ENCODE results near the gene MAPKBP1. TPM values are rescaled to one million over a fixed set of nuclear protein-coding genes. Genes with fewer than 3 reads are reported as not detected.

The MAPKBP1 gene
- total RNA-seq, 1 donor from 2014 or later: 28.9 TPM

GRCh38 chr15:41839781-41840491, 65.7 kb downstream of the MAPKBP1 start:
- no peak for DNase-seq (ENCODE audit: low spot score, unreplicated experiment)
- no peak for TF ChIP-seq CTCF (IDR thresholded peaks at IDR 0.05; ENCODE audit: unreplicated experiment)
- Mint-ChIP-seq H3K36me3 (ENCODE audit: insufficient read depth) (peaks cover 7% of the 10 kb centered on the region), H3K4me1 (ENCODE audit: low read depth) (no peaks in the 10 kb centered on the region), H3K4me3 (ENCODE audit: low read depth) (no peak overlapping the region), H3K27ac (no peak overlapping the region), H3K27me3 (no peaks in the 10 kb centered on the region), H3K9me3 (ENCODE audit: low read depth) (no peaks in the 10 kb centered on the region)

GRCh38 chr15:41840673-41841072, 66.4 kb downstream of the MAPKBP1 start:
- no peak for TF ChIP-seq CTCF (IDR thresholded peaks at IDR 0.05; ENCODE audit: unreplicated experiment)
- no peaks in the 10 kb centered on the region for H3K27me3 Mint-ChIP-seq
- no peak overlapping the region for H3K27ac Mint-ChIP-seq
- no peak overlapping the region for H3K4me3 Mint-ChIP-seq (ENCODE audit: low read depth)
- H3K9me3 Mint-ChIP-seq (ENCODE audit: low read depth): no peaks in the 10 kb centered on the region
- H3K4me1 Mint-ChIP-seq (ENCODE audit: low read depth): no peaks in the 10 kb centered on the region
- DNase-seq (ENCODE audit: low spot score, unreplicated experiment): no peak
- H3K36me3 Mint-ChIP-seq (ENCODE audit: insufficient read depth): peaks cover 7% of the 10 kb centered on the region

DNA sequence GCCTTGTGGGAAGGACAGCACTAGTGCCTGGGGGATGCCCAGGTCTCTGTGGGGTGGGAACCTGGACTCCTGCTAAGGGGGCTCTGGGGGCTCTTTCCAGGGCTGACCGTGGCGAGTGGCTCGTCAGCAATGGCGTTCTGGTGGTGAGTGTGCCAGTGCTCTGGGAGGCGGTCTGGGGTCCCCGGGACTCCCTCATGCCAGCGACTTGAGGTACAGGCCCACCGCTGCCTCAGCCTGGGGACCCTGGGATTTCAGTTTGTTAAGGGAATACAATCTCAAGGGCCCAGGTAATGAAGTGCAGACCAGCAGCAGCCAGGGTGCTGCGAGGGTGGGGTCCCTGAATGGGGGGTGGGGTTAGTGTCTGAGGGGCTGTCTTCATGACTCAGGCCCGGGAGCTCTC, 66.8 kb downstream of the MAPKBP1 start:
- no peak for DNase-seq (ENCODE audit: low spot score, unreplicated experiment)
- Mint-ChIP-seq H3K4me3 (ENCODE audit: low read depth) (no peak overlapping the region), H3K27me3 (no peaks in the 10 kb centered on the region), H3K9me3 (ENCODE audit: low read depth) (no peaks in the 10 kb centered on the region), H3K27ac (no peak overlapping the region), H3K4me1 (ENCODE audit: low read depth) (no peaks in the 10 kb centered on the region), H3K36me3 (ENCODE audit: insufficient read depth) (peaks cover 7% of the 10 kb centered on the region)
- no peak for TF ChIP-seq CTCF (IDR thresholded peaks at IDR 0.05; ENCODE audit: unreplicated experiment)

DNA sequence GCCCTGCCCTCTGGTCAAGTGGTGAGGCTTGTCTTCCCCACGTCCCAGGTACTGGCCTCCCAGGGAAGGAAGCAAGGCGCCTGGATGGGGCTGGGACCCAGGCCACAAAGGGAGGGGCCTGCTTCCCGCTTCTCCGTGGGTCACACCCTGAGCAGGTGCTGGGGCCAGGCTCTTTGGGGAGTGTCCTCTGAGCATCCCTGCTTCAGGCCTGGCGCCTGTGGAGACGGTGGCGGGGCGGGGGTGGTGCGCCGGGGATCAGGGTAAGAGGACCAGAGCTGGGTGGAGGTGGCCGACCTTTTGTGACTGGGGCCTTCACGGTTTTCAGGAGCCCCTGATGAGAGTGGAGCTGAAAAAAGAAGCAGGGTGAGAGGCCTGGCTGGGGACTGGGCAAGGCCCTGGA, 67.9 kb downstream of the MAPKBP1 start:
- TF ChIP-seq CTCF (IDR thresholded peaks at IDR 0.05; ENCODE audit: unreplicated experiment): no peak
- Mint-ChIP-seq H3K36me3 (ENCODE audit: insufficient read depth) (peaks cover 5% of the 10 kb centered on the region), H3K9me3 (ENCODE audit: low read depth) (no peaks in the 10 kb centered on the region), H3K27me3 (no peaks in the 10 kb centered on the region), H3K27ac (no peak overlapping the region), H3K4me1 (ENCODE audit: low read depth) (no peaks in the 10 kb centered on the region), H3K4me3 (ENCODE audit: low read depth) (no peak overlapping the region)
- no peak for DNase-seq (ENCODE audit: low spot score, unreplicated experiment)

DNA sequence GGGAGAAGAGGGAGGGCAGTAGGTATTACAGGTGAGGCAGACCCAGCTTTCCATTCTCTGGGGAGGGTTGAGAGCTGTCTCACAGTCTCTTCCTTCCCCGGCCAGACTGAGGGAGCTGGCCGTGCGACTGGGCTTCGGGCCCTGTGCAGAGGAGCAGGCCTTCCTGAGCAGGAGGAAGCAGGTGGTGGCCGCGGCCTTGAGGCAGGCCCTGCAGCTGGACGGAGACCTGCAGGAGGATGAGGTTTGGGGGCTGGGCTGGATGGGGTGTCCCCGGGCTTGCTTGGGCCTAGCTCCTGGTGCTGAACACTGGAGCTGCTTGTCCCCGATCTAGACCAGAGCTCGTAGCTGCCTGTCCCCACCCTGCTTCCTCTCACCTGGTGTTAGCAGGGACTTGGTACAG, 69.3 kb downstream of the MAPKBP1 start:
- no peaks in the 10 kb centered on the region for H3K27me3 Mint-ChIP-seq
- no peaks in the 10 kb centered on the region for H3K4me1 Mint-ChIP-seq (ENCODE audit: low read depth)
- H3K4me3 Mint-ChIP-seq (ENCODE audit: low read depth): no peak overlapping the region
- H3K27ac Mint-ChIP-seq: no peak overlapping the region
- H3K36me3 Mint-ChIP-seq (ENCODE audit: insufficient read depth): peaks cover 9% of the 10 kb centered on the region
- no peak for DNase-seq (ENCODE audit: low spot score, unreplicated experiment)
- no peaks in the 10 kb centered on the region for H3K9me3 Mint-ChIP-seq (ENCODE audit: low read depth)
- no peak for TF ChIP-seq CTCF (IDR thresholded peaks at IDR 0.05; ENCODE audit: unreplicated experiment)

Measured in progenitor cell of endocrine pancreas (in vitro differentiated cells).